SK-N-SH (cell line): ENCODE data around the gene ABI1.

ENCODE experiments used
- CTCF ChIP-seq: fragments of 200-600 bp; sonication (generic); IDR thresholded peaks from 2 replicates; pipeline ENCODE4 v1.6.1; 2017; ENCODE audit warnings: antibody characterized with exemption, mild to moderate bottlenecking, moderate library complexity
- GABPA ChIP-seq: IDR thresholded peaks from 2 replicates; pipeline ENCODE4 v1.4.0; 2012; ENCODE audit warnings: low read depth, mild to moderate bottlenecking
- MEF2A ChIP-seq: IDR thresholded peaks from 2 replicates; pipeline ENCODE4 v1.4.0; 2012; ENCODE audit warnings: low read depth, borderline replicate concordance
- RFX5 ChIP-seq: IDR thresholded peaks from 2 replicates; pipeline ENCODE4 v1.6.1; 2012; ENCODE audit warnings: mild to moderate bottlenecking, improper control_type of control experiment, low read length
- RXRA ChIP-seq: IDR thresholded peaks from 2 replicates; pipeline ENCODE4 v1.4.0; 2012; ENCODE audit warnings: low read depth, mild to moderate bottlenecking, borderline replicate concordance
- SIN3A ChIP-seq: IDR thresholded peaks from 2 replicates; pipeline ENCODE4 v1.6.1; 2012; ENCODE audit warnings: low read depth, mild to moderate bottlenecking, low read length, moderate library complexity, borderline replicate concordance
- TF ChIP-seq, protein P1 (sequence below): fragments of 150-350 bp; IDR thresholded peaks from 2 replicates; pipeline ENCODE4 v1.6.1; 2017; ENCODE audit warnings: antibody characterized with exemption, low read length, low read depth, borderline replicate concordance

GRCh38 chr10:26703096-26703495, 157.7 kb downstream of the ABI1 start:
- TF ChIP-seq CTCF (no peak), GABPA (no peak), RFX5 (no peak), RXRA (no peak), MEF2A (no peak), SIN3A (no peak)
- TF ChIP-seq, protein P1, sequence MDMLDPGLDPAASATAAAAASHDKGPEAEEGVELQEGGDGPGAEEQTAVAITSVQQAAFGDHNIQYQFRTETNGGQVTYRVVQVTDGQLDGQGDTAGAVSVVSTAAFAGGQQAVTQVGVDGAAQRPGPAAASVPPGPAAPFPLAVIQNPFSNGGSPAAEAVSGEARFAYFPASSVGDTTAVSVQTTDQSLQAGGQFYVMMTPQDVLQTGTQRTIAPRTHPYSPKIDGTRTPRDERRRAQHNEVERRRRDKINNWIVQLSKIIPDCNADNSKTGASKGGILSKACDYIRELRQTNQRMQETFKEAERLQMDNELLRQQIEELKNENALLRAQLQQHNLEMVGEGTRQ, result no peak
